ENCODE results near the gene SHANK3.

SHANK3 gene

DNA sequence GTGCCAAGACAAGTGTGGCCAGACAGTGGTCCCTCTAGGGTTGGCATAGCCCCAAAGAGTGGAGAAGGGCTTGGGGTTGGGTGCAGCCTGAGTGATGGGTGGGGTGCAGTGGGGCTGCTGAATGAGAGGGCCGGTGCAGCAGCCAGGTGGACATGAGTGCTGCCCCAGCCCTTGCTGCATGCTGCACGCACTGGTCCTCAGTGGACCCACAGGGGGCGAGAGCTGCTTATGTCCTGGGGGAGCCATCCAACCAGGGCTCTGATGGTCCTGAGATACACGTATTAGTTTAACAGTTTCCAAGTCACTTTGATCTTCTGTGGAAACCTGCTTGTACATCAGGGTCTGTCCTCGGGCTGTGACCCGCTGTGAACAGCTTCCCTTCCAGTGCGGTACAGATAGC lies 41.5 kb downstream of the SHANK3 start:
- no peak for DNase-seq (ENCODE audit: low spot score)
- Mint-ChIP-seq H3K4me3 (no peak overlapping the region), H3K36me3 (ENCODE audit: low read depth) (no peaks in the 10 kb centered on the region), H3K4me1 (ENCODE audit: low read depth) (no peaks in the 10 kb centered on the region), H3K27me3 (ENCODE audit: low read depth) (no peaks in the 10 kb centered on the region), H3K9me3 (no peaks in the 10 kb centered on the region), H3K27ac (no peak overlapping the region)

DNA sequence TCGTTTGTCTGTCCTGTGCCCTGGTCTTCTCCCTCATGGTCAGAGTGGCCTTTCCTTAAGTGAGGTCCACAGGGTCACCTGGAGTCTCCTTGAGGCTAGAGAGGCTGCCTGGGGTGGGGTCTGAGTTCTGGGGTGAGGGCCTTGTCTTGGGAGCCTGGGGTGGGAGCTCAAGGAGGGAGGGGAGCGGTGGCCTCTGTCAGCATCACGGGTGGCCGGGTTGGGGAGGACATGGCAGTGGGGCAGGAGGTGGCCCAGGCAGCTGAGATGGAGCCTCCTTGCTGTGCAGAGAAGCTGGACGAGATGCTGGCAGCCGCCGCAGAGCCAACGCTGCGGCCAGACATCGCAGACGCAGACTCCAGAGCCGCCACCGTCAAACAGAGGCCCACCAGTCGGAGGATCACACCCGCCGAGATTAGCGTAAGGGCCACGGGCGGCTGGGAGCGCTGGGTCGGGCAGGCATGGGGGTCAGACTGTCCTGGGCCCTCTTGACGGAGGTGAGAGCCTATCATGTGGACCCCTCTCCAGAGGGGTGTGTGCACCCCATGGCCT lies 42.1 kb downstream of the SHANK3 start:
- Mint-ChIP-seq H3K27ac (no peak overlapping the region), H3K36me3 (ENCODE audit: low read depth) (no peaks in the 10 kb centered on the region)

DNA sequence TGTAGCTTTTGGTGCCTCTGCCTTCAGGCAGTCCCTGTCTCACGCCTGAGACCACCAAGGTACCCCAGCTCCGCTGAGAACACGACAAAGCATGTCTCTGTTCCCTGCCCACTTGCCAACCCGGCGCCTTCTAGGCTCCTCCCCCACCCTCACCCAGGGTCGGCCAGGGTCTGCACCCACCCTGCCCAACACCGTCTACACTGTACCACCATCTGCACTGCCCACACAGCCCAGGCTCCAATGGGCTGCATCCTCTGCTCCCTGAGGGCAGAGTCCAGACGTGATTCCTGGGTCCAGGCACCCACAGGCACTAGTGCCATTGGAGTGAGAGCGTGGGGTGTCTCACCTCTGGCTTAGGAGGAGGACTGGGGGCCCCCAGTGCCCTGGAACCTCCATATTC lies 42.6 kb downstream of the SHANK3 start:
- Mint-ChIP-seq H3K4me1 (ENCODE audit: low read depth) (no peaks in the 10 kb centered on the region), H3K27me3 (ENCODE audit: low read depth) (no peaks in the 10 kb centered on the region), H3K9me3 (no peaks in the 10 kb centered on the region), H3K27ac (no peak overlapping the region), H3K4me3 (no peak overlapping the region), H3K36me3 (ENCODE audit: low read depth) (no peaks in the 10 kb centered on the region)
- no peak for DNase-seq (ENCODE audit: low spot score)

More for the DNA sequence above, 42.1 kb downstream of the SHANK3 start:
- no peak for DNase-seq (ENCODE audit: low spot score)
- H3K27me3 Mint-ChIP-seq (ENCODE audit: low read depth), result no peaks in the 10 kb centered on the region
- no peaks in the 10 kb centered on the region for H3K4me1 Mint-ChIP-seq (ENCODE audit: low read depth)
- H3K4me3 Mint-ChIP-seq, result no peak overlapping the region
- no peaks in the 10 kb centered on the region for H3K9me3 Mint-ChIP-seq

DNA sequence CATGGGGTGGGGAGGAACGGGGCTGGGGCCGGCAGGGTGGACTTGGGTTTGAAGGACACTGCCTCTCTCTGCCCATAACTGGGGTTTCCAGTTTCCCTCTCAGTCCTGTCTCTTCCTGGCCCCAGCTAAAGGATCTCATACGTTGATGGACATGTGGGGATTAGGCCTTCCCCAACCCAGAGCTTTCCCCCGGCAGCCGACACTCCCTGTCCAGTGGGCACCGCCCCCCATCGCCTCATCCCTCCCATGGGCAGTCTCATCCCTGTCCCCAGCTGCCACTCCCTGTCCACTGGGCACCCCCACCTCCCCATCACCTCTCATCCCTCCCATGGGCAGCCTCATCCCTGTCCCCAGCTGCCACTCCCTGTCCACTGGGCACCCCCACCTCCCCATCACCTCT lies 43.2 kb downstream of the SHANK3 start:
- no peaks in the 10 kb centered on the region for H3K4me1 Mint-ChIP-seq (ENCODE audit: low read depth)
- no peaks in the 10 kb centered on the region for H3K27me3 Mint-ChIP-seq (ENCODE audit: low read depth)
- H3K27ac Mint-ChIP-seq, result no peak overlapping the region
- H3K9me3 Mint-ChIP-seq, result no peaks in the 10 kb centered on the region
- H3K36me3 Mint-ChIP-seq (ENCODE audit: low read depth), result no peaks in the 10 kb centered on the region
- no peak for DNase-seq (ENCODE audit: low spot score)
- H3K4me3 Mint-ChIP-seq, result no peak overlapping the region

DNA sequence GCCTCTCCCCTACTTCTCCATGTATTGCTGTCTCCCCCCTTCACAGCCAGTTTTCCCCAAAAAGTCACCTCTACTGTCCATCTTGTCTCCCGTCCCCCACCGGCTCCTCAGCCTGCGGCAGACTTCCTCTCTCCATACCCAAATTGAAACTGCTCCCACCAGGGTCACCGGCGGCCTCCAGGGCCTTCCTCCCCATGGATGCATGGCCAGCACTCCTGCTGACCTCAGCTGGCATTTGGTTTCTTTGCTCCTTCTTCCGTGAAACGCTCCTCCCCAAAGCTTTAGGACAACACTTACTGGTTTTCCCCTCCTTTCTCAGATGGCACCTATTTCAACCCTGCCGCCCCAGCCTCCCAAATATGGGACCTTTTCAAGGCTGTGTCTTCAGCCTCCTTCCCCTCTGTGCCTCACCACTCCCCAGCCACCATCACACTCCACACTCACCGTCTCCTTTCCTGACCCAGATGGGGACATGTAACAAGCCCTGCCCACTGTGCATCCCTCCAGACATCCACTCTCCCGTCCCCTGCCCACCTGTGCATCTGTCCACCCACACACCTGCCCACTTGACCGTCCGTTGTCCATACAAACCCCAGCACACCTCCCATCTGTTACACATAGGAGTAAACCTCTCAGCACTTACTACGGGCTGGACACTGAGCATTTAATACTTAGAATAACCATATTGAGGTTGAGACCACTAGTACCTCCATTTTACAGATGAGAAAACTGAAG lies 43.8 kb downstream of the SHANK3 start:
- DNase-seq (ENCODE audit: low spot score), result no peak
- H3K27ac Mint-ChIP-seq, result no peak overlapping the region
- no peaks in the 10 kb centered on the region for H3K4me1 Mint-ChIP-seq (ENCODE audit: low read depth)
- no peaks in the 10 kb centered on the region for H3K27me3 Mint-ChIP-seq (ENCODE audit: low read depth)
- no peaks in the 10 kb centered on the region for H3K9me3 Mint-ChIP-seq
- no peaks in the 10 kb centered on the region for H3K36me3 Mint-ChIP-seq (ENCODE audit: low read depth)
- H3K4me3 Mint-ChIP-seq, result no peak overlapping the region

DNA sequence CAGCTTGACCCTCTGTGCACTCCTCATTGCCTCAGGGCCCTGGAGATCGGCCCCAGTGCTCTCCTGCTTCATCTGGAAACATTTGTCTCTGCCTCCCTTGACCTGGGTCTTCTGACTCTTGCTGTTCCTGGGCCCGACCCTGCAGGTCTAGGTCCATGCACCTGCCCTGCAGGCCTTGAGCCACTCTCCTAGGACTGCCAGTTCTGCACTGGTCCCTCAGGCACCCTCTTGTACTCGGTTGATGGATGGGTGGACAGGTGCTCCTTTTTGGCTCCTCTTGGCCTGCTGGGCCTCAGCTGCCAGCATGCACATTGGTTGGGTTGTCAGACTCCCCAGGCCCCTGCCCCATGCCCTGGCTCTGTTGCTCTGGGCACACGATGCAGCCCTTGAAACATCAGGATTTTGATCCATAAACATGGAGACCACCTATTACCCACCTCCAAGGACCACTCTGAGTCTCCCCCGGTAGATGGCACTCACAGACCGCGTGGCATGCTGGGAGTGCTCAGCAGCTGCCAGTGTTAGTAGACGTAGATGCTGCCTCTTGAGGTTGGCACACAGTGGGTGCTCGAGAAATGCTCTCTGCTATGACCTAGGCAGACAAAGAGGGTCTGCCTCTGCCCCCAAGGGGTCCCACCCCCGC lies 45.2 kb downstream of the SHANK3 start:
- Mint-ChIP-seq H3K27ac (no peak overlapping the region), H3K4me3 (no peak overlapping the region), H3K9me3 (no peaks in the 10 kb centered on the region), H3K4me1 (ENCODE audit: low read depth) (no peaks in the 10 kb centered on the region), H3K36me3 (ENCODE audit: low read depth) (no peaks in the 10 kb centered on the region), H3K27me3 (ENCODE audit: low read depth) (no peaks in the 10 kb centered on the region)
- no peak for DNase-seq (ENCODE audit: low spot score)

DNA sequence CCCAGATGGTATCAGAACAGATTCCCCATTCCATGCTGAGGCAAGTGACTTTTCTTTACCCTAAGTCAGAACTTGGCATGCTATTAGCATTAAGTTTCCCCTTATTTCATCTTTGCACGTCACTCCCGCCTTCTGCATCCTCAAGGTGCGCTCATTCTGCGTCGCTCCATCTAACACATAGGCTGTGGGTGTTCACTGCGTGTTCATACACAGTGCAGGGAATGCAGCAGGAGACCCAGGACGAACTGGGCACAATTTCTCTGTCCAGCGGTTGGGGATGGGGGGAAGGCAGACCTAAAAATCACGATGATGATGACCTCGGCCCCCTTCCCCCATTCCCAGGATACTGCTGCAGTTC lies 45.7 kb downstream of the SHANK3 start:
- DNase-seq (ENCODE audit: low spot score), result no peak
- Mint-ChIP-seq H3K4me3 (no peak overlapping the region), H3K27ac (no peak overlapping the region), H3K4me1 (ENCODE audit: low read depth) (no peaks in the 10 kb centered on the region), H3K9me3 (no peaks in the 10 kb centered on the region), H3K36me3 (ENCODE audit: low read depth) (no peaks in the 10 kb centered on the region), H3K27me3 (ENCODE audit: low read depth) (no peaks in the 10 kb centered on the region)

DNA sequence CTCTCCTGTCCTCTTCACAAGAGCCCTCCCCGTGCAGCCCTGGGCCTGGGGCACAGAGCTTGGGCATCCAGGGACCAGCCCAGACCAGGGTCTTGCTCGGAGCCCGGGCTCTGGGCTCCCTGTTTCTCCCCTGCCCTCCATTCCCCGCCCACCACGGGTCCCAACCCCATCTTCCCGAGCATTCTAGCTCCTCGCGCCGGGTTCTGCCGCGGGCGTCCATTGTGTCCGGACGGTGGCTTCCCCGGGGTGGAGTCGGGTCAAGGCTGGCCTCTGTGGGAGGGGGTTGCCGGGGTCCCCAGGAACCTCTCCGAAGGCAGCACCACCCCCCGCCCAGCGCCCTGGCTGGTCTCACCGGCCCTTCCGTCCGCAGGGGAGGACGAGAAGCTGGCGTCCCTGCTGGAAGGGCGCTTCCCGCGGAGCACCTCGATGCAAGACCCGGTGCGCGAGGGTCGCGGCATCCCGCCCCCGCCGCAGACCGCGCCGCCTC lies 47.2 kb downstream of the SHANK3 start:
- no peaks in the 10 kb centered on the region for H3K9me3 Mint-ChIP-seq
- no peaks in the 10 kb centered on the region for H3K27me3 Mint-ChIP-seq (ENCODE audit: low read depth)
- H3K27ac Mint-ChIP-seq, result no peak overlapping the region
- no peak overlapping the region for H3K4me3 Mint-ChIP-seq
- no peaks in the 10 kb centered on the region for H3K36me3 Mint-ChIP-seq (ENCODE audit: low read depth)
- DNase-seq (ENCODE audit: low spot score), result no peak
- H3K4me1 Mint-ChIP-seq (ENCODE audit: low read depth), result no peaks in the 10 kb centered on the region

DNA sequence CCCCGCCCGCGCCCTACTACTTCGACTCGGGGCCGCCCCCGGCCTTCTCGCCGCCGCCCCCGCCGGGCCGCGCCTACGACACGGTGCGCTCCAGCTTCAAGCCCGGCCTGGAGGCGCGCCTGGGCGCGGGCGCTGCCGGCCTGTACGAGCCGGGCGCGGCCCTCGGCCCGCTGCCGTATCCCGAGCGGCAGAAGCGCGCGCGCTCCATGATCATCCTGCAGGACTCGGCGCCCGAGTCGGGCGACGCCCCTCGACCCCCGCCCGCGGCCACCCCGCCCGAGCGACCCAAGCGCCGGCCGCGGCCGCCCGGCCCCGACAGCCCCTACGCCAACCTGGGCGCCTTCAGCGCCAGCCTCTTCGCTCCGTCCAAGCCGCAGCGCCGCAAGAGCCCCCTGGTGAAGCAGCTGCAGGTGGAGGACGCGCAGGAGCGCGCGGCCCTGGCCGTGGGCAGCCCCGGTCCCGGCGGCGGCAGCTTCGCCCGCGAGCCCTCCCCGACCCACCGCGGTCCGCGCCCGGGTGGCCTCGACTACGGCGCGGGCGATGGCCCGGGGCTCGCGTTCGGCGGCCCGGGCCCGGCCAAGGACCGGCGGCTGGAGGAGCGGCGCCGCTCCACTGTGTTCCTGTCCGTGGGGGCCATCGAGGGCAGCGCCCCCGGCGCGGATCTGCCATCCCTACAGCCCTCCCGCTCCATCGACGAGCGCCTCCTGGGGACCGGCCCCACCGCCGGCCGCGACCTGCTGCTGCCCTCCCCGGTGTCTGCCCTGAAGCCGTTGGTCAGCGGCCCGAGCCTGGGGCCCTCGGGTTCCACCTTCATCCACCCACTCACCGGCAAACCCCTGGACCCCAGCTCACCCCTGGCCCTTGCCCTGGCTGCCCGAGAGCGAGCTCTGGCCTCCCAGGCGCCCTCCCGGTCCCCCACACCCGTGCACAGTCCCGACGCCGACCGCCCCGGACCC lies 48.0 kb downstream of the SHANK3 start:
- Mint-ChIP-seq H3K36me3 (ENCODE audit: low read depth) (no peaks in the 10 kb centered on the region), H3K9me3 (no peaks in the 10 kb centered on the region), H3K27ac (no peak overlapping the region), H3K4me3 (no peak overlapping the region), H3K4me1 (ENCODE audit: low read depth) (no peaks in the 10 kb centered on the region), H3K27me3 (ENCODE audit: low read depth) (no peaks in the 10 kb centered on the region)
- DNase-seq (ENCODE audit: low spot score), result no peak

DNA sequence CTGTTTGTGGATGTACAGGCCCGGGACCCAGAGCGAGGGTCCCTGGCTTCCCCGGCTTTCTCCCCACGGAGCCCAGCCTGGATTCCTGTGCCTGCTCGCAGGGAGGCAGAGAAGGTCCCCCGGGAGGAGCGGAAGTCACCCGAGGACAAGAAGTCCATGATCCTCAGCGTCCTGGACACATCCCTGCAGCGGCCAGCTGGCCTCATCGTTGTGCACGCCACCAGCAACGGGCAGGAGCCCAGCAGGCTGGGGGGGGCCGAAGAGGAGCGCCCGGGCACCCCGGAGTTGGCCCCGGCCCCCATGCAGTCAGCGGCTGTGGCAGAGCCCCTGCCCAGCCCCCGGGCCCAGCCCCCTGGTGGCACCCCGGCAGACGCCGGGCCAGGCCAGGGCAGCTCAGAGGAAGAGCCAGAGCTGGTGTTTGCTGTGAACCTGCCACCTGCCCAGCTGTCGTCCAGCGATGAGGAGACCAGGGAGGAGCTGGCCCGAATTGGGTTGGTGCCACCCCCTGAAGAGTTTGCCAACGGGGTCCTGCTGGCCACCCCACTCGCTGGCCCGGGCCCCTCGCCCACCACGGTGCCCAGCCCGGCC lies 48.7 kb downstream of the SHANK3 start:
- Mint-ChIP-seq H3K9me3 (no peaks in the 10 kb centered on the region), H3K36me3 (ENCODE audit: low read depth) (no peaks in the 10 kb centered on the region)

DNA sequence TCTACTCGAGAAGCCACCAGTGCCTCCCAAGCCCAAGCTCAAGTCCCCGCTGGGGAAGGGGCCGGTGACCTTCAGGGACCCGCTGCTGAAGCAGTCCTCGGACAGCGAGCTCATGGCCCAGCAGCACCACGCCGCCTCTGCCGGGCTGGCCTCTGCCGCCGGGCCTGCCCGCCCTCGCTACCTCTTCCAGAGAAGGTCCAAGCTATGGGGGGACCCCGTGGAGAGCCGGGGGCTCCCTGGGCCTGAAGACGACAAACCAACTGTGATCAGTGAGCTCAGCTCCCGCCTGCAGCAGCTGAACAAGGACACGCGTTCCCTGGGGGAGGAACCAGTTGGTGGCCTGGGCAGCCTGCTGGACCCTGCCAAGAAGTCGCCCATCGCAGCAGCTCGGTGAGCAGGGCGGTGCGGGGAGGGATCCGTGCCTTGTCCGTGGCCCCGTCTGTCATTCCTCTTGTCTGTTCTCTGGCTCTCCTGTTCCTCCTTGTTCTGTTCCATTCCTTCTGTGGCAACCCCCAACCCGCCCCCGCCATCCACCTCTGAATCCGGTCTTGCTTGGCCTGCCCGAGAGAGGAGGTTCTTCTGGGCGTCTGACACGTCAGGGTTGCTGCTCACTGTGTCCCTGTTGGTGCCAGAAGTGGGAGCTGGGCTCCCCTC lies 49.6 kb downstream of the SHANK3 start:
- no peak overlapping the region for H3K4me3 Mint-ChIP-seq
- no peak for DNase-seq (ENCODE audit: low spot score)
- H3K27me3 Mint-ChIP-seq (ENCODE audit: low read depth), result no peaks in the 10 kb centered on the region
- H3K36me3 Mint-ChIP-seq (ENCODE audit: low read depth), result no peaks in the 10 kb centered on the region
- no peak overlapping the region for H3K27ac Mint-ChIP-seq
- H3K4me1 Mint-ChIP-seq (ENCODE audit: low read depth), result no peaks in the 10 kb centered on the region
- H3K9me3 Mint-ChIP-seq, result no peaks in the 10 kb centered on the region

More for the DNA sequence above, 48.7 kb downstream of the SHANK3 start:
- Mint-ChIP-seq H3K27ac (no peak overlapping the region), H3K4me3 (no peak overlapping the region), H3K4me1 (ENCODE audit: low read depth) (no peaks in the 10 kb centered on the region), H3K27me3 (ENCODE audit: low read depth) (no peaks in the 10 kb centered on the region)
- no peak for DNase-seq (ENCODE audit: low spot score)
